Mesenchymal stem cell (in vitro differentiated cells and primary cell): ENCODE measurements around the gene WDR70.
"Not testable (repeated sequence)": the region's sequence is repeated elsewhere in the genome, so short reads cannot be mapped to it uniquely, and the experiment has no call there.

Experiments
- DNase-seq: peaks from one replicate; pipeline ENCODE4 v3.0.0-alpha.2; 2013
- H2AFZ ChIP-seq: one replicate; pipeline ENCODE4 v1.6.1; 2013; ENCODE audit warnings: low read depth, mild to moderate bottlenecking, control low read depth, inconsistent platforms, low read length, moderate library complexity
- H2AK5ac ChIP-seq: 2 replicates; pipeline ENCODE4 v1.6.1; 2013; ENCODE audit warnings: low read length, moderate library complexity, mild to moderate bottlenecking, inconsistent platforms; ENCODE audit not compliant: severe bottlenecking
- H2BK120ac ChIP-seq: one replicate; pipeline ENCODE4 v1.6.1; 2013; ENCODE audit warnings: low read depth, mild to moderate bottlenecking, inconsistent platforms, low read length, moderate library complexity
- H2BK12ac ChIP-seq, 2 experiments: one replicate each; pipeline ENCODE4 v1.6.1; 2013; ENCODE audit warnings: inconsistent platforms in 2 of 2, low read length in 2 of 2, mild to moderate bottlenecking in 2 of 2, moderate library complexity in 2 of 2, control low read depth in 1 of 2
- H2BK15ac ChIP-seq: one replicate; pipeline ENCODE4 v1.6.1; 2013; ENCODE audit warnings: mild to moderate bottlenecking, low read depth, inconsistent platforms; ENCODE audit not compliant: poor library complexity, severe bottlenecking
- H2BK5ac ChIP-seq: 2 replicates; pipeline ENCODE4 v1.6.1; 2013; ENCODE audit warnings: low read depth, mild to moderate bottlenecking, low read length, control low read depth, inconsistent platforms; ENCODE audit not compliant: poor library complexity, severe bottlenecking
- H3K14ac ChIP-seq, 2 experiments: one replicate each; pipeline ENCODE4 v1.6.1; 2013; ENCODE audit warnings: inconsistent platforms in 2 of 2, low read length in 2 of 2, control low read depth in 1 of 2, mild to moderate bottlenecking in 1 of 2, moderate library complexity in 1 of 2
- H3K18ac ChIP-seq, 2 experiments: one replicate each; pipeline ENCODE4 v1.6.1; 2013; ENCODE audit warnings: inconsistent platforms in 2 of 2, low read length in 2 of 2, control low read depth in 1 of 2, low read depth in 1 of 2, mild to moderate bottlenecking in 1 of 2
- H3K23ac ChIP-seq, 2 experiments: one replicate each; pipeline ENCODE4 v1.6.1; 2013; ENCODE audit warnings: inconsistent platforms in 2 of 2, low read length in 2 of 2, mild to moderate bottlenecking in 2 of 2, moderate library complexity in 2 of 2, control low read depth in 1 of 2
- H3K27ac ChIP-seq: 2 replicates; pipeline ENCODE4 v1.5.1; 2013; ENCODE audit warnings: mild to moderate bottlenecking, moderate library complexity, low read length, control low read depth, inconsistent platforms; ENCODE audit not compliant: poor library complexity, severe bottlenecking
- H3K27me3 ChIP-seq, 2 experiments: 2 replicates each; pipeline versions ENCODE4 v1.6.1 to v1.7.0; 2013; ENCODE audit warnings: low read length in 2 of 2, mild to moderate bottlenecking in 2 of 2, moderate library complexity in 2 of 2, control low read depth in 1 of 2, inconsistent platforms in 1 of 2; ENCODE audit not compliant: control insufficient read depth in 1 of 2, insufficient read depth in 1 of 2
- H3K36me3 ChIP-seq, 2 experiments: 2 replicates each; pipeline versions ENCODE4 v1.6.1 to v1.7.0; 2013; ENCODE audit warnings: low read length in 2 of 2, control low read depth in 1 of 2, inconsistent platforms in 1 of 2, low read depth in 1 of 2, mild to moderate bottlenecking in 1 of 2; ENCODE audit not compliant: insufficient read depth in 2 of 2, control insufficient read depth in 1 of 2
- H3K4ac ChIP-seq, 2 experiments: one replicate each; pipeline ENCODE4 v1.6.1; 2013; ENCODE audit warnings: inconsistent platforms in 2 of 2, low read length in 2 of 2, mild to moderate bottlenecking in 2 of 2, moderate library complexity in 2 of 2, control low read depth in 1 of 2, low read depth in 1 of 2
- H3K4me1 ChIP-seq: 2 replicates; pipeline ENCODE4 v1.6.1; 2013; ENCODE audit warnings: low read depth, low read length, control low read depth; ENCODE audit not compliant: control insufficient read depth, insufficient read depth
- H3K4me2 ChIP-seq: 2 replicates; pipeline ENCODE4 v1.6.1; 2013; ENCODE audit warnings: low read length, mild to moderate bottlenecking, inconsistent platforms; ENCODE audit not compliant: poor library complexity, severe bottlenecking
- H3K4me3 ChIP-seq, 2 experiments: 2 replicates each; pipeline versions ENCODE4 v1.5.1 to v1.7.0; 2013; ENCODE audit warnings: low read length in 2 of 2, mild to moderate bottlenecking in 2 of 2, control low read depth in 1 of 2, low read depth in 1 of 2; ENCODE audit not compliant: insufficient read depth in 1 of 2
- H3K79me1 ChIP-seq: replicated peaks from 2 replicates; pipeline ENCODE4 v1.6.1; 2013; ENCODE audit warnings: mild to moderate bottlenecking, control low read depth, low read length, inconsistent platforms; ENCODE audit not compliant: poor library complexity, severe bottlenecking
- H3K9ac ChIP-seq: 2 replicates; pipeline ENCODE4 v1.7.0; 2013; ENCODE audit warnings: mild to moderate bottlenecking, low read length, moderate library complexity
- H3K9me3 ChIP-seq: 2 replicates; pipeline ENCODE4 v1.7.0; 2013; ENCODE audit warnings: mild to moderate bottlenecking, low read length; ENCODE audit not compliant: control insufficient read depth
- H4K8ac ChIP-seq: one replicate; pipeline ENCODE4 v1.6.1; 2013; ENCODE audit warnings: inconsistent platforms, mild to moderate bottlenecking, low read length, moderate library complexity
- H4K91ac ChIP-seq: one replicate; pipeline ENCODE4 v1.6.1; 2013; ENCODE audit warnings: mild to moderate bottlenecking, low read length, inconsistent platforms
- WGBS: methylation state at CpG from one replicate; pipeline ENCODE4 v1.1.7; 2013; ENCODE audit warnings: mixed read lengths; 5-methylcytosine and 5-hydroxymethylcytosine counted together

Gene WDR70

GRCh38 chr5:37668524-37669047 is 289.5 kb downstream of the WDR70 start:
- Histone ChIP-seq H2AFZ (no peak overlapping the region), H3K14ac (no peak overlapping the region), H3K4me3 (no peak overlapping the region), H3K9ac (peak overlapping the region; percentile 77), H2BK15ac (no peak overlapping the region), H2BK5ac (peak overlapping the region; percentile 78), H3K27me3 (no peaks in the 10 kb centered on the region), H3K9me3 (no peaks in the 10 kb centered on the region), H3K23ac (no peak overlapping the region), H4K91ac (no peak overlapping the region), H3K36me3 (no peaks in the 10 kb centered on the region), H3K27ac (peak overlapping the region; percentile 98), H3K4me2 (no peak overlapping the region), H4K8ac (no peak overlapping the region), H2BK12ac (no peak overlapping the region), H3K79me1 (peaks cover 13% of the 10 kb centered on the region), H3K18ac (no peak overlapping the region), H3K4ac (no peak overlapping the region), H2AK5ac (no peak overlapping the region), H2BK120ac (no peak overlapping the region), H3K4me1 (peaks cover 11% of the 10 kb centered on the region)
- 0% methylated on average over 2 of the region's 2 CpGs for WGBS
- peak; percentile 97 for DNase-seq

GRCh38 chr5:37672118-37672588 is 293.0 kb downstream of the WDR70 start:
- H4K8ac ChIP-seq, H3K9ac ChIP-seq, H2BK5ac ChIP-seq, H2BK12ac ChIP-seq, H3K27me3 ChIP-seq, H3K14ac ChIP-seq, H3K4me1 ChIP-seq, H3K79me1 ChIP-seq, H2BK120ac ChIP-seq, H3K4me3 ChIP-seq, H2AFZ ChIP-seq, H3K4me2 ChIP-seq, H2AK5ac ChIP-seq, H3K23ac ChIP-seq, H3K9me3 ChIP-seq, H2BK15ac ChIP-seq, H3K36me3 ChIP-seq, H3K27ac ChIP-seq, H3K4ac ChIP-seq: not testable (repeated sequence)
- Histone ChIP-seq H3K18ac (peak overlapping the region; percentile 34 to 39), H4K91ac (peak overlapping the region; percentile 27)
- peak; percentile 61 for DNase-seq
- WGBS, result 7% methylated on average over 12 of the region's 12 CpGs

GRCh38 chr5:37674361-37674760 is 295.2 kb downstream of the WDR70 start:
- not testable (repeated sequence) for H3K4me1 ChIP-seq, H3K4me2 ChIP-seq, H4K91ac ChIP-seq, H2BK5ac ChIP-seq, H3K27ac ChIP-seq, DNase-seq, H2BK15ac ChIP-seq, H2AFZ ChIP-seq, H3K18ac ChIP-seq, H3K4ac ChIP-seq, H3K14ac ChIP-seq, H2BK12ac ChIP-seq, H3K9me3 ChIP-seq, H4K8ac ChIP-seq, H3K27me3 ChIP-seq, H3K9ac ChIP-seq, H3K79me1 ChIP-seq, H2BK120ac ChIP-seq, H3K36me3 ChIP-seq, H2AK5ac ChIP-seq, H3K4me3 ChIP-seq, H3K23ac ChIP-seq
- 93% methylated on average over 2 of the region's 6 CpGs for WGBS

GRCh38 chr5:37679326-37679725 is 300.2 kb downstream of the WDR70 start:
- not testable (repeated sequence) for H3K27ac ChIP-seq, H3K4me3 ChIP-seq, H3K14ac ChIP-seq, H3K9me3 ChIP-seq, H2BK15ac ChIP-seq, H2AFZ ChIP-seq, H2BK5ac ChIP-seq, H3K18ac ChIP-seq, H4K8ac ChIP-seq, H2BK120ac ChIP-seq, H3K23ac ChIP-seq, H3K27me3 ChIP-seq, H3K4ac ChIP-seq, DNase-seq, H2BK12ac ChIP-seq, H2AK5ac ChIP-seq, H4K91ac ChIP-seq, H3K4me2 ChIP-seq, H3K9ac ChIP-seq, H3K4me1 ChIP-seq, H3K36me3 ChIP-seq, H3K79me1 ChIP-seq
- WGBS, result 94% methylated on average over 8 of the region's 8 CpGs
